Activated naive CD8-positive, alpha-beta T cell treated with anti-CD3 and anti-CD28 coated beads, Interleukin-2, amount 50 U/mL, for 16 hours (primary cell): Measurements from ENCODE around the gene ATP2C1.

ENCODE experiments used
- DNase-seq: peaks from one replicate; pipeline ENCODE4 v3.0.0-alpha.2; 2020; ENCODE audit warnings: low read depth, low spot score

Gene ATP2C1

GRCh38 chr3:130981469-130981868, 87.6 kb downstream of the ATP2C1 start:
- DNase-seq: no peak

- no peak for DNase-seq
Measured at GRCh38 chr3:130990282-130990681, 96.4 kb downstream of the ATP2C1 start.

- DNase-seq: no peak
Measured at GRCh38 chr3:130991126-130991525, 97.2 kb downstream of the ATP2C1 start.

- no peak for DNase-seq
Measured at GRCh38 chr3:130992344-130992743, 98.5 kb downstream of the ATP2C1 start.

- DNase-seq: no peak
Measured at GRCh38 chr3:130997289-130997688, 103.4 kb downstream of the ATP2C1 start.

- no peak for DNase-seq
Measured at GRCh38 chr3:131001071-131001470, 107.2 kb downstream of the ATP2C1 start.

GRCh38 chr3:131004603-131005002, 110.7 kb downstream of the ATP2C1 start:
- DNase-seq: no peak

- DNase-seq: no peak
Measured at GRCh38 chr3:131007256-131007655, 113.4 kb downstream of the ATP2C1 start.

GRCh38 chr3:131007782-131008181, 113.9 kb downstream of the ATP2C1 start:
- no peak for DNase-seq

GRCh38 chr3:131008326-131008725, 114.4 kb downstream of the ATP2C1 start:
- no peak for DNase-seq

- no peak for DNase-seq
Measured at GRCh38 chr3:131009698-131010097, 115.8 kb downstream of the ATP2C1 start.

- DNase-seq: no peak
Measured at GRCh38 chr3:131018970-131019369, 125.1 kb downstream of the ATP2C1 start.

GRCh38 chr3:131020122-131020693, 126.3 kb downstream of the ATP2C1 start:
- no peak for DNase-seq

- no peak for DNase-seq
Measured at GRCh38 chr3:131025539-131025938, 131.7 kb downstream of the ATP2C1 start.

GRCh38 chr3:131026321-131027151, 132.7 kb downstream of the ATP2C1 start, which contains the start of the genes ASTE1 and NEK11:
Gene ASTE1 (minus strand): TSS chr3:131026825. CDS start chr3:131025306, 1,519 bp downstream.
Gene NEK11 (plus strand): TSS chr3:131026877. CDS start chr3:131029709, 2,832 bp downstream.
- DNase-seq: peak; percentile 76

GRCh38 chr3:131028844-131029243, 135.0 kb downstream of the ATP2C1 start:
- DNase-seq: no peak

GRCh38 chr3:131031660-131032059, 137.8 kb downstream of the ATP2C1 start:
- DNase-seq: no peak

- DNase-seq: no peak
Measured at GRCh38 chr3:131033480-131034080, 139.7 kb downstream of the ATP2C1 start.

GRCh38 chr3:131036200-131036816, 142.4 kb downstream of the ATP2C1 start:
- DNase-seq: no peak

- DNase-seq: no peak
Measured at GRCh38 chr3:131036986-131037385, 143.1 kb downstream of the ATP2C1 start.

GRCh38 chr3:131038326-131038725, 144.4 kb downstream of the ATP2C1 start:
- DNase-seq: no peak
